Stimulated activated CD8-positive, alpha-beta memory T cell treated with anti-CD3 and anti-CD28 coated beads, Interleukin-12 subunit alpha, Interleukin-12 subunit beta, amount 100 ng/mL, for 4 hours (primary cell): ENCODE results near the gene DIPK2A.

Source experiments
- DNase-seq: peaks from one replicate; pipeline ENCODE4 v3.0.0-alpha.2; 2020; ENCODE audit warnings: low read depth

The DIPK2A gene, protein sequence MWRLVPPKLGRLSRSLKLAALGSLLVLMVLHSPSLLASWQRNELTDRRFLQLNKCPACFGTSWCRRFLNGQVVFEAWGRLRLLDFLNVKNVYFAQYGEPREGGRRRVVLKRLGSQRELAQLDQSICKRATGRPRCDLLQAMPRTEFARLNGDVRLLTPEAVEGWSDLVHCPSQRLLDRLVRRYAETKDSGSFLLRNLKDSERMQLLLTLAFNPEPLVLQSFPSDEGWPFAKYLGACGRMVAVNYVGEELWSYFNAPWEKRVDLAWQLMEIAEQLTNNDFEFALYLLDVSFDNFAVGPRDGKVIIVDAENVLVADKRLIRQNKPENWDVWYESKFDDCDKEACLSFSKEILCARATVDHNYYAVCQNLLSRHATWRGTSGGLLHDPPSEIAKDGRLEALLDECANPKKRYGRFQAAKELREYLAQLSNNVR

DNA sequence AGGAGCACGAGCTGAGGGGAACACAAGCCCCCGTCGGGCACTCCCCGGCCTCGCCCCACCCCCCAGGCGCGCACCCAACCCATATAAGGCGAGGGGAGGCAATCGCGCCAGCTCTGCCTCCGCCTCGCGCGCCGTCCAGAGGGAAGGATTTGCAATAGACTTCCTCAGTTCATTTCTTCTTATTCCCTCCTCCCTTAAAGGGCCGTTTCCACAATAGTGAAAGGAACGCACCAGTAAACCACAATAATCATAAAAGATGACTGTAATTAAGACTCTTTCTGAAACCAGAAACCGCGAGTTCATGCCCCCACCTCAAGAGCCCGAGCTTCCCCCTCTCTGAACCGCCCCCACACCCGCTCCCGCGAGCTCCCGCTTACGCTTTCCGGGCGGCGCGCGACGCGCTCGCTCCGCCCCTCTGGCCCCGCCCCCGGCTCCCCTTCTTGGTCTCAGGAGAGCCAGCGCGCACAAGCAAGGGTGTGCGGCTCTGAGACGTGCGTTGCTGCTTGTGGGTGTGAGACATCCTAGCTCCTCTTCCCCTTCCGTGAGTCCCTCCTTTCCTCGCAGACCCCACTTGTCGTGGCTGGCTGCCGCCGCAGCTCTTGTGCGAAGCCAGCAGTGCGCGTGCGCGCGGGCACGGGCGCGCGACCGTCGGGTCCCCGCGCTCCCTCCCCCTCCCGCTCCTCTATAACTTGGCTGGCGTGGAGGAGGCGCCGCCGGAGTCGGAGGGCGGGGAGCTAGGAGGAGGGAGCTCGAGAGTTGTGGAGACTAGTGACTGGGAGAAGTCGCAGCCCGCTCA, at the start of gene DIPK2A:
TSS of gene DIPK2A (plus strand) at position 465 of the 796 bp plus-strand sequence. CDS start 510 bp downstream, outside the sequence.
- DNase-seq = peak; percentile 90

DNA sequence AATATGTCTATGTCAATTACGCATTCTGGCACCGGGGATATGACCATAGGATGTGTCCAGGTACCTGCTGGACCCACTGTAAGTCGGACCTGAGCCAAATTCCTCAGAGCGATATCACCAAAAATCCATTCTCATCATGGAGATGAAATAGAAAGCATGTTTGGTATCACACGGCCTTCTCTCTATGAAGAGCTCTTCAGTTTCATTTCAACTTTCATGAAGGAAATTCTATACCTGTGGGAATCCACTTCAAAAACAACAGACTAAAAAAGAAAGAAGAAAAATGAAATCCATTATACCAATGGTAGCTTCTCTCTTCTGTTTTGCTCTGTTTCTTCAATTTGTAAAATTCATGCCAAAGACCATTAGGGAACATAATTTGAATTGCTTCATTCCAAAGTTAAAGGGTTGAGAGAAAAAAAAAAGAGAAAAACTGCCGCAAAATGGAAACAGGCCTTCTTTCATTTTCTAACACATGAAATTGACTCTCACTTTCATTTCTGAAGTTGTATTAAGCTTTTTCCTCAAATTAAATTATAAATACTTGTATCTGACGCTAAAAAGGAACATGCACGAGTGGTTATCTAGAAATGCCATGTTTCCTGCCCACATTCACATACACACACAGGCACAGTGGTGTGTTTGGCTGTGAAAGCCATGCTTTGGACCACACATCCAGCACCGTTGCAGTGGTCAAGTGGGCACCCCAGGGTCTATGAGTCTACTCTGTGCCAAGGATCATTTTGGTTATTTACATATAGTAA, 46.9 kb upstream of the DIPK2A start:
- no peak for DNase-seq

DNA sequence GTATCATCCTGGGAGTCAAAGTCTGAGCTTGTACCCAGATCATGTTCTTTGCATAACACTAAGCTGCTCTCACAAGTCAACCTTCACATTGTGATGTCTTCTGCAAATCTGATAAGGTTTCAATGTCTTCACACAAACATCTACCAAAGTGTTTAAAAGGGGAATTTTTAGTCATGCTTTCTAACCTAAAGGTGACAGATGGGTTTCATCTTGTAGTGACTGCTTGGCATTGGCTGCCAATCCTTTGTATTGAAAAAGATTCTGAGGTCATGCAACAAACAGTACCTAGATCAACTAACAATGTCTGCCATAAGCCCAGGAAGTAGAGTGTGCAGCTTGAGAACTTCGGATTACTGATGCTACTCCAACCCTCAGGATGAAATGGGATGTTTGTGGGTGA, 43.6 kb upstream of the DIPK2A start:
- no peak for DNase-seq

DNA sequence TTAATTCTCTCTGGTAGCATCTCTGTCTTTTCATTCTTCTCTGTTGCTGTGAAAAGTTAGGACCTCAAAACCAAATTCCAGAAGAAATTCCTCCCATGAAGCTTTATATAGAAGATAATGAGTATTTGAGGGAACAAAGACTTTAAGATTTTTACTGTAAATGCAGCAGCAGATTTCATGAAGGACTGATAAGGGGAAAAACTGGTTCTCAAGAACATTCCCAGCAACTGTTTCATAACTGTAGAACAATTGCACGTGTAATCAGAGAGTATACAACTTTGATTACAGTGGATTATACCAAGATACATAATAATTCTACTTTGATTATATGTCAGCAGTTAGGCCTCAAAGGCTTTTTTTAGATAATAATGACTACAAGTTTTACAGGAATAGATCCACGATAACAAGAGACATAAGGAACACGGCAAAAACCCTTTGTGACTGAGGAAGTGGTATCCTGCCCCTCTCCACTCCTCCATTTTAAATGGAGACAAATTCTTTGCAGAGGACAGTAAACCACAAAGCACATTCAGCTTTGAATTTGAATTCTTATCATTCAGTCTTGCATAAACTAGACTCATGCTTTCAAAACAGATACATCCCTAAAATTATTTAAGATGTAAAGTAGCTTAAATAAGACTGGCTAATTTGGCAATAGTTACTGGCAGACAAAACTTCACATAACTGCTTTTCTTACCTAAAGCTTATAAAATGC, 42.9 kb upstream of the DIPK2A start:
- DNase-seq = no peak

DNA sequence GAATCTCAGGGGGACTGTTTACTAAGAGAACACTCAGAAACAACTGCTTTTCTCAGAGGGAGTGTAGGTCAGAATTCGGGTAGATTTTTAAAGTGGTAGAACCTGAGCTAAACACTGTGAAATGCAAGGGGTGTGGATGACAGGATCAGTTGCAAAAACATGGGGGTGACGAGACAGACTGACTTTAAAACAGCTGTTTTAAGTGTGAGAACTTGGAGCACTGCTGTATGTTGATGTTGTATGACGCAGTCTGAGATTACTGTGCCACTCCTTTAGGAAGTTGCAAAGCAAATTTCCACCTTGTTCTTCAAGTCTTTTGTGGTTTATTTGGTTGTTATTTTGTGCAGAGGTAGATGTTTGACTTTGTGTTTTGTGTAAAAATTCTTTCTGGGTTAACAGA, 36.8 kb upstream of the DIPK2A start:
- no peak for DNase-seq

DNA sequence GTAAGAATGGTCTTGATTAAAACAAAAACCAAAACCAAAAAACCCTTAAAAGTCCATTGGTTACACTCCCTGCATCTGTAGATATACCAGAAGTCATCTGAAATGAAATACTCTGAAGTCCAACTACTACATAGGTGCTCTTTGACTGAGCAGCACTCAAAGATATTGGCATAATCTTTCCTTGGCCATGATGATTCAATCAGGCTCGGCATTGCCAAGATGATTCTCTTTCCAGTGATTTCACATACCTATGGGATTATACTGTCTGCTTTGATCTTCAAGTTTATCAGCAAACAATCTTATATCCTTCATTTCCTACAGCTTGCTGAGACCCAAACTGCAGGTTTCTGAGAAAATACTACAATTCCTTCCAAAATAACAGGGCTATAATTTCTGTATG, 35.9 kb upstream of the DIPK2A start:
- DNase-seq = no peak

DNA sequence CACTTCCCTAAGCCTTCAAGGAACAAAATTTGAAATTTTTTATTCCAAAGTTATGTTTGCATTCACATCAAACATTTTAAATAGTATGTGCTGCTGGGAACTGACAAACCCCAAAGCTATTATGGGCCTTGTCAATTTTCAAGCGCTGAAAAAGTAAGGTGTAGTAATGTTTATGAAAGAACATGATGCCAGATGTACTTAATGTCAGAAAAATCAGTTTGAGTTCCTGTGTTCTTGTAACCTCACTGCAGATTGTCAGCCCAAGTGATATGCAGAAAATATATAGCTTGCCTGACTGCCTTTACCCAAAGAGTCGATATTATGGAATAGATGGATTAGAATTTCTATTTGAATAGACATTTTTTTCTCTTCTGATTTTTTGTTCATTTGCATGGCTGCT, 20.8 kb upstream of the DIPK2A start:
- DNase-seq = no peak

DNA sequence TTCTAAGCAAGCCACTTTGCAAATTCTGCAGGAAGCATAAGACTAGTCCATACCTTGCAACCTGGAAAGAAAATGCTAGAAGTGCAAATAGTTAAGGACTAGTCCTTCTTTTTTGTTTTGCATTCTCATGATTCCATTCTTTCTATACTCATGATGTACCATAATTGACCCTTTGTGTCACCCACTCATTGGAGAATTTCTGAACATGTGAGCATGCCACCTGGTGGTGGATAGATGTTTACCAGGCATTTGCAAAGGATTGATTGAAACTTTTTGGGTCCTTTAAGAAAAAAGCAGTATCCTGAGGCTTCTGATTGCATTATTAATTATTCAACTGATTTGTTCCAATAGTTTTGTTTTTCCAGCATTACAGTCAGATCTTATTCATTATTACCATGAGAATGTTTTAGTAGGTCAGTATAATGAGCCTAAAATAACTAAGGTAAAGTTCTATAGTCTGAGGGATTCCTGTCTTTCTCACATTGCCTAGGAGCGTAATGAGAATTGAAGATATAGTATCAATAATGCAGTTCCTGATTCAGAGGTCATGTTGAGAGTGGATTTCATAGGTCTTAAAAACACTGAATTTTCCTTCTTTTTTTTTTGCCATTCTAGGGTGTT, 20.2 kb upstream of the DIPK2A start:
- no peak for DNase-seq

DNA sequence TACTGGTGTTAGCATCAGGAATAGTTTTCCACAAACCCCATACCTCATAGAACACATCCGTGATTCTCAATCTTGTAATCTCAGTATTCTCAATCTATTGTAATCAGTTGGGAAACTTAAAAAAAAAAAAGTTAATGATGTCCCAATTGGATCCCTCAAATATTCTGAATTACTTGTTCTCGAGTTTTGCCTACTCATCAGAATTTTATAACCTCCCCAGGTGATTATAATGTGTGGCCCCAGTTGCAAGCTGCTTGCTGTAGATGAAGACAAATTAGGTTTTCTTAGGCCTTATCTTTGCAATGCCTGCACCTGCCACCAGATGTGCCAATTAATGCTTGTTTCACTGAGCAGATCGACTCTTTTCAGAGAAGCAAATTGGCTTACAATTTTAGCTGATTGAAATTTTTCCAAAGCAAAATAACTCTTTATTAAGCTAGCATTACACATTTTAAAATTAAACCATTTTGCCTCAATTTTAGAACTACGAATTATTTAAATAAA, 19.0 kb upstream of the DIPK2A start:
- DNase-seq = no peak

DNA sequence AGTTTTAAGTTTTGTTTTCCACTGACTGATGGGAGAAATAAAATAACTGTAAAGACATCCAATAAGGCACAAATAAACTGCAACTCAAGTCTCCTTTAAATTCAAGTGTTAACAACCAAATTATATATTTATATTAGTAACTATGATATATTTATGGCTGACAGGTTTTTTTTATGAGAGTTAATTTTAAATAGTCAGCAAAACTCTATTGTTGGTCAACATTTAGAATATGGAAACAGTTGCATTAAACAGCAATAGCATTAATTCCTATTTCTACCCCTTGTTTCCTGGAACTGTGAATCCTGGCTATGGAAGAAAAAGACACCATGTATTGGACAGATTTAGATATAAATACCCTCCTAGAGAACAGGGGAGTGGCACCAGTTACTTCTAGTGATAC, 16.5 kb upstream of the DIPK2A start:
- no peak for DNase-seq

DNA sequence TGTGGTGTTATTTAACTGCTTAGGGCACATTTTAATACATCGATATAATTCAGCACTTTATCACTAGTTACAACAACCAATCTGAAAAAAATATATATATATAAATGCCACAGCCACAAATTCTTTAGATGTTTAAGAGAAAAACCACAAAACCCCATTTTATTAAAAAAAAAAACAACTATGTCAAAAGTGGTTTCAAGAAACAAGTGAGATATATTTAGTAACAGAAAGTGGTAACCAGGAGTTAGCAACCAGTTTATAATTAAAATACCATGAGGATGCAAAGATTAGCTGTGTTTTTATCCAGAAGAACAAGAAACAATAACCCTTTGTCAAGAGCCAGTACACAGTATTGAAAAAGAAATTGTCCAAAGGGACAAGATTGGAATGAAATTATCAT, 14.8 kb upstream of the DIPK2A start:
- DNase-seq = no peak

DNA sequence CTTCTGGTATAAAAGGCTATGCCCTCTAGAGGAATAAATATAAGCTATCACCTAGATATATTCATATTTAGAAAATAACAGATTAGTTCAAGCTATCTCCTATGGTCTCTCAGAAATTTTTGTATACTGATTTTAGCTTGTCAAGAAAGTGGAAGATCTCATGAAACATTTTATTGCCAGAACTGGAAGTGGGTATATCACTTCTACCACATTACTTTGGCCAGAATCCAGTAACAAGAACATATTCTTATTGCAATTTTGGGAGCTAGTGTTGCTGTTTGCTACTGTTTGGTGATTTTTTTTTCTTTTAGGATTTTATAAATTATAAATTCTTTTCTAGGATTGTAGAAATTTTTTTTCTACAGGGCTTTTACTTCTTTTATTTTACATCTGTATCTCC, 14.2 kb upstream of the DIPK2A start:
- DNase-seq = no peak

DNA sequence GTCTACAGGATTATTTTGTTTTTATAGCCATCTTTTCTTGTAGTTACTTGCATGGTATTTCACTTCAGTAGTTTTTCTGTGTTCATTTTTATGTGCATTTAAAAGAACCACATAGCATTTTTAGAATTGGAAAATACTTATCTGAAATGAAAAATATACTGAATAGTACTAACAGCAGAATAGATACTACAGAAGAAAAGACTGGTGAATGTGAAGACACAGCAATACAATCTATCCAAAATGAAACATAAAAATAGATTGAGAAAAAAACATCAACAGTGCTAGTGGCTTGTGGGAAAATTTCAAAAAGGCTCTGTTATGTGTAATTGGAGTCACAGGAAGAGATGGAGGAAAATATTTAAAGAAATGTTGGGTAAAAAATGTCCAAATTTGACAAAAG, 12.7 kb upstream of the DIPK2A start:
- DNase-seq = no peak

DNA sequence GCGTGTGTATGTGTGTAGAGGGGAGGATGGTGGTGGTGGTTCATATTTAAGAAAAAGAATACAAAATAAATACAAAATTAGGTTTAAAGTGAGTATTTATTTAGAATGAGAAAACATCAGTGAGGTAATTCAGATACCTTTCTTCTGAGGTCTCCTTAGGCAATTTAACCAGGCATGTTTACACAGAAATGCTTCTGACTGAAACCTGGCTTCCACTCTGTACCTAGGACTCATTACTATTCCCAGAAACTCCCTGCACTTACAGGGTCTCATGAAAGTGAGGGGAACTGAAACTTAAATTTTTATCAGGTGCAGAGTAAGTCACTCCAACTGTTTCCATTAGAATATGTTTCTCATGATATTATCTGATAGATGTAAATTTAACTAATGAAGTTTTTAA, 10.3 kb upstream of the DIPK2A start:
- no peak for DNase-seq

DNA sequence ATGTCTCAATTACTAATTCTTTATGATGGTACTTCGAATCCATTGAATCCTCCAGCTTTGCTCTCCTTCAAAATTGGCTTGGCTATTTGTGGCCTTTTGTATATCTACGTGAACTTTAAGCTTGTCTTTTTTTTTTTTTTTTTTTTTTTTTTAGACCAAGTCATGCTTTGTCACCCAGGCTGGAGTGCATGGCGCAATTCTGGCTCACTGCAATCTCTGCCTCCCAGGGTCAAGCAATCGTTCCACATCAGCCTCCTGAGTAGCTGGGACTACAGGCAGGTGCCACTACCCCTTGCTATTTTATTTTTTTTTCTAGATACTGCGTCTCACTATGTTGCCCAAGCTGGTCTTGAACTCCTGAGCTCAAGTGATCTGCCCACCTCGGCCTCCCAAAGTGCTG, 7.7 kb upstream of the DIPK2A start:
- no peak for DNase-seq

DNA sequence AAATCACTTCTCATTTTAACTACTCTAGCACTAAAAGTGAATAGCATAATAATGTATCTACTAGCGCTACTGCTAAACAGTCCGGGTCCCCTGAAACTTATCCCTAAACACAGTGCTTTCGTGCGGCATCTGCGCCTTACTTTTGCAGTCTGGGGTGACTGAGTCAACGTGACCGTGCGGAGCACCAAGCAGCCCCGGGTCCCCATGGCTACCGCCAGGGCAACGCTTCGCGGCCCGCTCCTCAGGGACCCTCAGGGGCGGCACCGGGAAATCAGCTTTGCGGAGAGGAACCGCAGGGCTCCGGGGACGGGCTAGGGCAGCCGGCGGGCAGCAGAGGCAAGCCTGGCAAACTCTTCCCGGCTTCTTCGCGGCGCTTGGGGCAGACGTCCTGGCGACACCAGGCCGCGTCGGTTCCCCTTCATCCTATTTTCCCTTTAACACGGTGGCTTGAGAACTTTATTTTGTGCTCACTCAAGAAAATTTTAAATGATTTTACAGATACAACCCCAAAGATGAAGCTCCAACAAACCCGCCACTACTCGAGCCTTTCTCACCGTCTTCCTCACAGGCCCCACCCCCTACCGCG, 757 bp upstream of the DIPK2A start:
- DNase-seq = peak; percentile 34

DNA sequence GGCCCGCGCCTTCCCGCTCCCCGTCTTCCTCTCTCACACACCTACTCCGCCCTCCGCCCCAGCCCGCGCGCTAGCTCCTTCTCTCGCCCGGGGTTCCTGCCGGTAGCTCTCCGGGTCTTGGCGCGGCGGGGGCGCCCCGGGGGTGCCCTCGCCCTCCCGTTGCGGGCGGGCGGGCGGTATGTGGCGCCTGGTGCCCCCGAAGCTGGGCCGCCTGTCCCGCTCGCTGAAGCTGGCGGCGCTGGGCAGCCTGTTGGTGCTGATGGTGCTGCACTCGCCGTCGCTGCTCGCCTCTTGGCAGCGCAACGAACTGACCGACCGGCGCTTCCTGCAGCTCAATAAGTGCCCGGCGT, 507 bp downstream of the DIPK2A start:
- no peak for DNase-seq

DNA sequence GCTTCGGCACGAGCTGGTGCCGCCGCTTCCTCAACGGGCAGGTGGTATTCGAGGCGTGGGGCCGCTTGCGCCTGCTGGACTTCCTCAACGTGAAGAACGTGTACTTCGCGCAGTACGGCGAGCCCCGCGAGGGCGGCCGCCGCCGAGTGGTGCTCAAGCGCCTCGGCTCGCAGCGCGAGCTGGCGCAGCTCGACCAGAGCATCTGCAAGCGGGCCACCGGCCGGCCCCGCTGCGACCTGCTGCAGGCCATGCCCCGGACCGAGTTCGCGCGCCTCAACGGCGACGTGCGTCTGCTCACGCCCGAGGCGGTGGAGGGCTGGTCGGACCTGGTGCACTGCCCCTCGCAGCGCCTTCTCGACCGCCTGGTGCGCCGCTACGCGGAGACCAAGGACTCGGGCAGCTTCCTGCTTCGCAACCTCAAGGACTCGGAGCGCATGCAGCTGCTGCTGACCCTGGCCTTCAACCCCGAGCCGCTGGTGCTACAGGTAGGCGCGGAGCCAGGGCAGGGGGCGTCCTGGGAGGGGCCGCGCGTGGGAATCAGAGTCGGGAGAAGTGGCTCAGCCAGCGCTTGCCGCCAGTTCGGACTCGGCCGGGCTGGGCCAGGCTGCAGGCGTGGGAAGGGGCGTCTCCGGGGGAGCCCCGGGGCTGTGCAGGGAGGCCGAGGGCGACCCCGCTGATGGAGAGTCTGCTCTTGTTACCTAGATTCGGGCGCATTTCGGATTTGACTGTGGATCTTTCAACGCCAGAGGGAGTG, 1.1 kb downstream of the DIPK2A start:
- DNase-seq = peak; percentile 45

DNA sequence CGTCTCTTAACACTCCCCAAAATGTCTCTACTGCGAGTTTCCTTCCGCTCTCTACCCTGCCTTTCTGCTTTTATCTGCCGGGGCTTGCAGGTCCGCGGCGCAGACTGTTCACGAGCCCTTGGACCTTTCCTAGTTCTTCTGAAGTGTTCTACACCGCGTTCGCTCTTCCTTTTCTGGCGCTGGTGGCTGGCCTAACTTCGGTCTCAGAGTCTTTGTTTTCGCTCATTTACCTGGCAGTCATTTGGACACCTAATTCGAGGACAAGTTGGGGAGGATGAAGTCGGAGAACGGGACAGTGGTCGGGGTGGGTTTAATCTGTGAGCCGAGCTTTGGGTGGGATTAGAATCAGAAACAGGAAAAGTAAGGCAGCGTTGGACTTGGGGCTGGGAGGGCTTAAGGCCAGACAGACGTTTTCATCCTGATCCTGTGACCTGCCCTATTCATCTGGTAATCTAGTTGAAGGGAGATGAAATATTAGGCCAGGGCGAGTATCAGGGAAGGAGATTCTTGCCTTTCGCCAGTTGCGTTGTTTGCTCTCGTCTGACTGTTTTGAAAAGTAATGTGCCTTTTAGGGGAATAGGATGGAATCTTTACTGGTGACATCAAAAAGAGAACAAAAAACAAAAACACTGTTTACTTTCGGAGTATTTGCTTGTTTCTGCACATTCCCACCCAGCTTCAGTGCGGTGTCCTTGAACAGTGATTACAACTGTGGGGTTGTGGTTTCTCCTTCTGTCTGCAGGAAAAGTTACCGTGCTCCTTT, 1.8 kb downstream of the DIPK2A start:
- DNase-seq = no peak
